D721Med (cell line): Measurements from ENCODE around the gene NINL.
"Not testable (repeated sequence)": the region's sequence is repeated elsewhere in the genome, so short reads cannot be mapped to it uniquely, and the experiment has no call there.

Source experiments
- DNase-seq: peaks from one replicate; pipeline ENCODE4 v3.0.0; 2011; ENCODE audit warnings: low spot score; ENCODE audit not compliant: insufficient read length
- FAIRE-seq: peaks from 2 replicates; lab custom pipeline; 2011; peaks lifted over from hg19 to GRCh38; lab: Jason Lieb, UNC
- TF ChIP-seq, protein P1 (sequence below): IDR thresholded peaks from 2 replicates; pipeline ENCODE4 v1.5.1; 2012; ENCODE audit warnings: mild to moderate bottlenecking, control low read depth; ENCODE audit not compliant: insufficient read depth; ENCODE audit errors: missing control alignments

The NINL gene

DNA sequence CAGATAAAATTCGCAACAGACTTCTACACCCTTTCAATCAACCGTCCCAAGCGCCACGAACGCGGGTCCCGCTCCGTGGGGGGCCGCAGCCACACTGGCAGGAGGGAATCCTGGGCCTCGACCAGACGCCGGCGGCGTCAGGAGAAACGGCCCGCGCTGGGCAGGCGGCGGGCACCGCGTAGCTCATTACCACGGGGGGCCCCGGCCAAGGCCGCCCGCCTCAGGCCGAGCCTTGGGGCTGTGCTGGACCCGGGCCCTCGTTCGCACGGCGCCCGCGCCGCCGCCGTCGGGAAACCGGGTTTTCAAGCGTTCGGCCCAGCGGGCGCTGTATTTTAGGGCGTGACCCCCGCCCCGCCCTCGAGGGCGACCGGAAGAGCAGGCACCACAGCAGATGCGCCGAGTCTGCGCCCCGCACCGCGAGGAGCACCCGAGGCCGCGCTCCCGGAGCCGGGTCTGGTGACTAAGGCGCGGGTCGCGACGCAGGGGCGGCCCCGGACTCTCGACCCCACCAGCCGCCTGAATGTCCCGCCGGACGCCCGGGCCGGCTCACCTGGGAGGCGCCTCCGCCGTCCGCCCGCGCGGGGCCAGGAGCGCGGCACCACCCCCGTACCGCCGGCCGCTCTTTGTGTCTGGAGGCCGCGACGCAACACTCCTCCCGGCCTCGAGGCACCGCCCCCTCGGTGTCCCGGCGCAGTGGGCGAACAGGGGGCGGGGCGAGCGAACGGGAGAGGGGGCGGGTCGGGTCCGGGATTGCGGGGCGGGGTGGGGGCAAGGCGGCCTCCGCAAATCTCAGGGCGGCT is at the start of gene NINL:
Gene NINL, minus strand, starts transcription at position 627 of the 800 bp plus-strand sequence. CDS start 58,944 bp downstream, outside the sequence.
- FAIRE-seq (no peak), DNase-seq (peak; percentile 51)
- TF ChIP-seq, protein P1, sequence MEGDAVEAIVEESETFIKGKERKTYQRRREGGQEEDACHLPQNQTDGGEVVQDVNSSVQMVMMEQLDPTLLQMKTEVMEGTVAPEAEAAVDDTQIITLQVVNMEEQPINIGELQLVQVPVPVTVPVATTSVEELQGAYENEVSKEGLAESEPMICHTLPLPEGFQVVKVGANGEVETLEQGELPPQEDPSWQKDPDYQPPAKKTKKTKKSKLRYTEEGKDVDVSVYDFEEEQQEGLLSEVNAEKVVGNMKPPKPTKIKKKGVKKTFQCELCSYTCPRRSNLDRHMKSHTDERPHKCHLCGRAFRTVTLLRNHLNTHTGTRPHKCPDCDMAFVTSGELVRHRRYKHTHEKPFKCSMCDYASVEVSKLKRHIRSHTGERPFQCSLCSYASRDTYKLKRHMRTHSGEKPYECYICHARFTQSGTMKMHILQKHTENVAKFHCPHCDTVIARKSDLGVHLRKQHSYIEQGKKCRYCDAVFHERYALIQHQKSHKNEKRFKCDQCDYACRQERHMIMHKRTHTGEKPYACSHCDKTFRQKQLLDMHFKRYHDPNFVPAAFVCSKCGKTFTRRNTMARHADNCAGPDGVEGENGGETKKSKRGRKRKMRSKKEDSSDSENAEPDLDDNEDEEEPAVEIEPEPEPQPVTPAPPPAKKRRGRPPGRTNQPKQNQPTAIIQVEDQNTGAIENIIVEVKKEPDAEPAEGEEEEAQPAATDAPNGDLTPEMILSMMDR = no peak

DNA sequence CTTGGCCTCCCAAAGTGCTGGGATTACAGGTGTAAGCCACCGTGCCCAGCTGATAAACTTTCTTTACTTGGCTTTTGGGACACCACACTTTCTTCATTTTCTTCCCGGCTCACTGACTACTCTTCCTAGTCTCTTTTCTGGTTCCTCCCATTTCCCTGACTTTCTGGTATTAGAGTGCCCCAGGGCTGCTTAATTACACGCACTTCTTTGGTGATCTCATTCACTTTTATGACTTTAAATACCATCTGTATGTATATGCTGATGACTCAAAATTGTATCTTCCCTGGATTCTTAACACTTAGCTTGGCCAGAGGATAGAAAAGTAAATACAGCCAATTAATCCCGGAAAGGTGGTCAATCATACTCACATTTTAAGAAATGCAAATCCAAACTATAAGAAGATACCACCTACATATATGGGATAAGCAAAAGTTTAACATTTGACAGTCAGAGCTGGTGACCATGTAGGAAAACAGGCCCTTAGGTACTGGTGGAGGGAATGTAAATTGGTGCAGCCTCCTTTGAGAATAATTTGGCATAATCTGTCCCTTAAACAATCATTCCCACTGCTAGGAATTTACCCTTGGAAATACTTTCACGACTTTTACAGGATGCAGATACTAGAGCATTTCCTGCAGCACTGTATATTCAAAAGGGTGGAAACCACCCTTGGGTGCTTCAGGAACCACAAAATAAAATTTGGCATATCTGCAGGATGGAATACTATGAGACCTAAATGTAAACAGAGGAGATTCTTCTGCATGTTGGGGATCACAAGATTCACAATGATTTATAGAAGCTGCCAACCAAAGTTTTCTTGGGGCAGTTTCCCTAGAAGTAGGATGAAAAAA is 47.8 kb upstream of the NINL start:
- TF ChIP-seq, protein P1 = no peak
- DNase-seq = no peak
- no peak for FAIRE-seq

DNA sequence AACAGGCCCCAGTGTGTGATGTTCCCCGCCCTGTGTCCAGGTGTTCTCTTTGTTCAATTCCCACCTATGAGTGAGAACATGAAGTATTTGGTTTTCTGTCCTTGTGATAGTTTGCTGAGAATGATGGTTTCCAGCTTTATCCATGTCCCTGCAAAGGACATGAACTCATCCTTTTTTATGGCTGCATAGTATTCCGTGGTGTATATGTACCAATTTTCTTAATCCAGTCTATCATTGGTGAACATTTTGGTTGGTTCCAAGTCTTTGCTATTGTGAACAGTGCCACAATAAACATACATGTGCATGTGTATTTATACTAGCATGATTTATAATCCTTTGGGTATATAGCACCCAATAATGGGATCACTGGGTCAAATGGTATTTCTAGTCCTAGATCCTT is 45.3 kb upstream of the NINL start:
- not testable (repeated sequence) for FAIRE-seq, DNase-seq

DNA sequence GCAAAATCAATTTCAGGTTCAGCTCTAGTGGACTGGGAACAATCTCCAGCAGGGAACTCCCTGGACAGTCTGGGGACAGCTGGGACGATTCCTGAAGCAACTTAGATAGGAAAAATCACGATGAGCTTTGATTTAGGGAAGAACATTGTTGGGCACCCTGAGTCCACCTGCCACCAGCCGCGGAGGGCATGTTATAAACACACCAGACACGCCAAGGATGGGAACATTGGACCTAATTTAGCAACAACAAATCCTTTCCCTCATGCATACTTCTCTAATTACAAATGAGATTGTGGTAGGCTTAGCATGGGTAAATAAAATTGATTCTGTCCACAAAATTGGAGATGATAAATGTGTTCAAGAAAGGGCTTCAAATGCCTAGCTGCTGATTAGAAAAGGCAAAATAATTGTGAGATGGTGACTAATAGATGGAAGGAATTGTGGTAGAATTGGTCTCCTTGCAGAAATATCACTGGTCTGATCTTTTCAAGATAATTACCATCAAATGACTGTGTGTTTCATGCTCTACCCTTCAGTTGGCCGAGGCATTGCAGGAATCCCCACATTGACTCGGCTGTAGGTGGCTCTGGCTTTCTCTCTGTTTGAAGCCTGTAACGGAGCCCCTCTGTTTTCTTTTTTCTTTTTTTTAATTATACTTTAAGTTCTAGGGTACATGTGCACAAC is 44.6 kb upstream of the NINL start:
- no peak for DNase-seq
- no peak for FAIRE-seq
- TF ChIP-seq, protein P1 = no peak

DNA sequence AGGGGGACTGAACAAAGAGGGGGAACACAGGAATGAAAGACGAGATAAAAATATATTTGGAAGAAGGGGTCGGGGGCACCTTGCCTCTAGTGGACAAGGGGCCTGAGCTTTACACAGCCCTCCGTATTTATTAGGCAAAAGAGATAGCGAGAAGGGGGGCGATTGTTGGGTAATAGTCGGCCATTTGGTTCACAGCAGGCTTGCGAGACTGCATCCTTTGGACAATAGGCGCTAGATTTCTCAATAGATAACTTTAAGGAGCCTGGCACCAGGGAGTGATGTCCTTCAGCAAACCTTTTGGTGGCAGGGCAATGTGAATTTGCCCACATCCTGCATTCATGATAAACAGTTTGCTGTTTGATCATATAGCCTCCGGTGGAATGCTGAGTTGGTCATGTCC is 41.4 kb upstream of the NINL start:
- no peak for DNase-seq
- no peak for FAIRE-seq
- TF ChIP-seq, protein P1 = no peak

DNA sequence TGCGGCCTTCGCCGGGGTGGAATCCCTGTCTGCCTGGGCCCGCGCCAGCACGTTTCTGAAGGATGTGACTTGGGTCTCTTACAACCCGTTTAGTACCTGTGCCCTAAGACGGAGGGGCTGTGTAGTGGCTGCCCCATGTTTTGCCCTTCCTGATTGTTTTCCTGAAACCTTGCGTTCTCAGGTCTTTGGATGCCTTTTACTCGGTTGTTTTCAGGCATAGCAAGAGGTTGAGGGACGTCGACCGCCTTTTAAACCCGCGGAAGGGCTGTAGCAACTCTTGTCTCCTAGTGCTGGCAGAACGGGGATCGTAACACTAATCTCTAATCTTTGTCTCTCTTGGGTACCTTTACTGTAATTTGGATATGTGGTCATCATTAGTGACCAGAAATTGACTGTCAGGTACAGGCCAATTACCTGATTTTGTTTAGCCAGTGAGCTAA is 39.2 kb upstream of the NINL start:
- TF ChIP-seq, protein P1 = no peak
- DNase-seq (no peak), FAIRE-seq (no peak)
